A549 (cell line): Measurements from ENCODE around the gene C19orf47.

Experiments
- BHLHE40 ChIP-seq: IDR thresholded peaks from 2 replicates; pipeline ENCODE4 v1.6.1; 2012; ENCODE audit warnings: low read depth, low read length, inconsistent platforms
- CTCF ChIP-seq: fragments of >200 bp; sonication (Bioruptor Twin); formaldehyde crosslinking; IDR thresholded peaks from 3 replicates; pipeline ENCODE4 v1.5.1; 2016
- E2F6 ChIP-seq: IDR thresholded peaks from 2 replicates; pipeline ENCODE4 v1.6.1; 2012; ENCODE audit warnings: low read depth, borderline replicate concordance
- EP300 ChIP-seq, 2 experiments: fragments of >200 bp; sonication (Bioruptor Twin); formaldehyde crosslinking; IDR thresholded peaks; 2 replicates in 1 of 2; 3 replicates in 1 of 2; pipeline ENCODE4 v1.6.1; 2016 to 2017
- FOSL2 ChIP-seq, 2 experiments: fragments of 450-650 bp in 1 of 2; fragments of >200 bp in 1 of 2; sonication (Bioruptor Twin) in 1 of 2; formaldehyde crosslinking; IDR thresholded peaks; 2 replicates each; pipeline versions ENCODE4 v1.5.0 to v1.6.1; 2016 to 2020; ENCODE audit warnings: mild to moderate bottlenecking in 1 of 2, moderate library complexity in 1 of 2
- HDAC2 ChIP-seq: fragments of 200-600 bp; sonication (generic); IDR thresholded peaks from 2 replicates; pipeline ENCODE4 v1.6.1; 2016
- MAX ChIP-seq: IDR thresholded peaks from 2 replicates; pipeline ENCODE4 v1.6.1; 2012
- MAZ ChIP-seq: fragments of 150-350 bp; IDR thresholded peaks from 2 replicates; pipeline ENCODE4 v1.6.1; 2014; ENCODE audit warnings: antibody characterized with exemption, low read depth, low read length, borderline replicate concordance
- NFE2L2 ChIP-seq: fragments of 150-350 bp; conservative IDR thresholded peaks from 2 replicates; pipeline ENCODE4 v1.6.1; 2014; ENCODE audit warnings: low read length
- POLR2A ChIP-seq: IDR thresholded peaks from 2 replicates; pipeline ENCODE4 v1.6.1; 2012; ENCODE audit warnings: mild to moderate bottlenecking, low read length
- POLR2AphosphoS2 ChIP-seq: conservative IDR thresholded peaks from 2 replicates; pipeline ENCODE4 v1.6.1; 2012; ENCODE audit warnings: low read length, improper control_type of control experiment, inconsistent platforms
- RAD21 ChIP-seq, 2 experiments: fragments of >200 bp in 1 of 2; sonication (Bioruptor Twin) in 1 of 2; formaldehyde crosslinking in 1 of 2; IDR thresholded peaks in 1 of 2; conservative IDR thresholded peaks in 1 of 2; 2 replicates in 1 of 2; 3 replicates in 1 of 2; pipeline ENCODE4 v1.6.1; 2012 to 2018; ENCODE audit warnings: inconsistent platforms in 1 of 2
- REST ChIP-seq: fragments of 200-600 bp; sonication (generic); IDR thresholded peaks from 2 replicates; pipeline ENCODE4 v1.6.1; 2016; ENCODE audit warnings: antibody characterized with exemption, mild to moderate bottlenecking, moderate library complexity
- SMC3 ChIP-seq: fragments of >200 bp; sonication (Bioruptor Twin); formaldehyde crosslinking; IDR thresholded peaks from 3 replicates; pipeline ENCODE4 v1.6.1; 2018; ENCODE audit warnings: inconsistent platforms

GRCh38 chr19:40387155-40387554, 39.0 kb upstream of the C19orf47 start:
- TF ChIP-seq HDAC2 = no peak
- TF ChIP-seq CTCF = no peak
- TF ChIP-seq EP300 (IDR thresholded peaks at IDR 0.05) = no peak
- TF ChIP-seq BHLHE40 = no peak
- no peak for TF ChIP-seq NFE2L2
- TF ChIP-seq FOSL2 (IDR thresholded peaks at IDR 0.05) = no peak
- no peak for TF ChIP-seq FOSL2 (CRISPR knock-in tag; IDR thresholded peaks at IDR 0.05)
- TF ChIP-seq REST = no peak
- TF ChIP-seq RAD21 (conservative IDR thresholded peaks at IDR 0.05 in 1 of 2, IDR thresholded peaks at IDR 0.05 in 1 of 2) = no peak
- no peak for TF ChIP-seq MAX
- no peak for TF ChIP-seq E2F6
- TF ChIP-seq POLR2AphosphoS2 = no peak
- TF ChIP-seq POLR2A = no peak
- no peak for TF ChIP-seq SMC3
- no peak for TF ChIP-seq MAZ
